ENCODE results near the gene NOP10. TPM values are rescaled to one million over a fixed set of nuclear protein-coding genes. Genes with fewer than 3 reads are reported as not detected.
"Not testable (repeated sequence)": the region's sequence is repeated elsewhere in the genome, so short reads cannot be mapped to it uniquely, and the experiment has no call there.

The NOP10 gene
- total RNA-seq: 100 to 1,000 TPM; 193 to 207 TPM
- 197 TPM for polyA plus RNA-seq (2013, experiment 1 of 2)
- polyA plus RNA-seq (2013, experiment 2 of 2): 189 TPM
- long read RNA-seq, experiment 1, transcript NOP10-201 (2 exons, 554 nt): major isoform, 94 of 98 reads
- long read RNA-seq, experiment 1, partial matches to known transcripts: 1 of 98 reads
- long read RNA-seq, experiment 1, other reads (novel, unspliced or antisense): 3 of 98 reads
- long read RNA-seq, experiment 2, transcript NOP10-201 (2 exons, 554 nt): major isoform, 147 of 147 reads
- long read RNA-seq, experiment 2, partial matches to known transcripts: 0 of 147 reads
- long read RNA-seq, experiment 2, other reads (novel, unspliced or antisense): 0 of 147 reads
- long read RNA-seq, experiment 3, transcript NOP10-201 (2 exons, 554 nt): major isoform, 37 of 37 reads
- long read RNA-seq, experiment 3, partial matches to known transcripts: 0 of 37 reads
- long read RNA-seq, experiment 3, other reads (novel, unspliced or antisense): 0 of 37 reads
- long read RNA-seq, experiment 4, transcript NOP10-201 (2 exons, 554 nt): major isoform, 7 of 7 reads
- long read RNA-seq, experiment 4, partial matches to known transcripts: 0 of 7 reads
- long read RNA-seq, experiment 4, other reads (novel, unspliced or antisense): 0 of 7 reads

GRCh38 chr15:34342737-34343575 is at the start of gene NOP10, which contains the start of gene NUTM1:
NOP10 (minus strand) TSS chr15:34343136; CDS start chr15:34343073, 63 bp downstream.
NUTM1 (plus strand) TSS chr15:34343315; CDS start chr15:34343697, 382 bp downstream.
- no peaks in the 10 kb centered on the region for H3K9me3 Mint-ChIP-seq
- peaks cover 10% of the 10 kb centered on the region for H3K4me1 Mint-ChIP-seq
- Histone ChIP-seq H3K9me3 (ENCODE audit: control insufficient read depth, low read length) (no peaks in the 10 kb centered on the region), H3K4me1 (ENCODE audit: control insufficient read depth, insufficient read depth, low read length) (no peaks in the 10 kb centered on the region), H3K36me3 (ENCODE audit: control insufficient read depth, insufficient read depth, low read length) (peaks cover 30% of the 10 kb centered on the region), H3K27ac (ENCODE audit: low read depth, low read length) (peak within 1 kb of the TSS; percentile 82), H3K9ac (ENCODE audit: extremely low read depth, low read length, poor library complexity, severe bottlenecking) (peak within 1 kb of the TSS; percentile 88), H3K4me3 (ENCODE audit: low read length) (peak within 1 kb of the TSS; percentile 99), H3K27me3 (ENCODE audit: control insufficient read depth, insufficient read depth, low read length, poor library complexity, severe bottlenecking) (no peaks in the 10 kb centered on the region)
- peaks cover under 1% of the 10 kb centered on the region for H3K27me3 Mint-ChIP-seq (ENCODE audit: insufficient read depth)
- no peak within 1 kb of the TSS for H3K4me3 Mint-ChIP-seq
- peaks cover 28% of the 10 kb centered on the region for H3K36me3 Mint-ChIP-seq (ENCODE audit: low read depth)
- TF ChIP-seq, protein P1, sequence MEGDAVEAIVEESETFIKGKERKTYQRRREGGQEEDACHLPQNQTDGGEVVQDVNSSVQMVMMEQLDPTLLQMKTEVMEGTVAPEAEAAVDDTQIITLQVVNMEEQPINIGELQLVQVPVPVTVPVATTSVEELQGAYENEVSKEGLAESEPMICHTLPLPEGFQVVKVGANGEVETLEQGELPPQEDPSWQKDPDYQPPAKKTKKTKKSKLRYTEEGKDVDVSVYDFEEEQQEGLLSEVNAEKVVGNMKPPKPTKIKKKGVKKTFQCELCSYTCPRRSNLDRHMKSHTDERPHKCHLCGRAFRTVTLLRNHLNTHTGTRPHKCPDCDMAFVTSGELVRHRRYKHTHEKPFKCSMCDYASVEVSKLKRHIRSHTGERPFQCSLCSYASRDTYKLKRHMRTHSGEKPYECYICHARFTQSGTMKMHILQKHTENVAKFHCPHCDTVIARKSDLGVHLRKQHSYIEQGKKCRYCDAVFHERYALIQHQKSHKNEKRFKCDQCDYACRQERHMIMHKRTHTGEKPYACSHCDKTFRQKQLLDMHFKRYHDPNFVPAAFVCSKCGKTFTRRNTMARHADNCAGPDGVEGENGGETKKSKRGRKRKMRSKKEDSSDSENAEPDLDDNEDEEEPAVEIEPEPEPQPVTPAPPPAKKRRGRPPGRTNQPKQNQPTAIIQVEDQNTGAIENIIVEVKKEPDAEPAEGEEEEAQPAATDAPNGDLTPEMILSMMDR (conservative IDR thresholded peaks at IDR 0.05): peak; percentile 97
- peak; percentile 98 for DNase-seq
- WGBS, 2 experiments (ENCODE audit: insufficient coverage in 1 of 2, insufficient read length in 1 of 2): 1 to 2% methylated on average over 24 to 37 of the region's 38 CpGs
- H3K27ac Mint-ChIP-seq: peak within 1 kb of the TSS; percentile 81

- not testable (repeated sequence) for H3K27ac ChIP-seq (ENCODE audit: low read depth, low read length); H3K9me3 ChIP-seq (ENCODE audit: control insufficient read depth, low read length); H3K9me3 Mint-ChIP-seq; H3K9ac ChIP-seq (ENCODE audit: extremely low read depth, low read length, poor library complexity, severe bottlenecking); H3K27ac Mint-ChIP-seq; H3K36me3 Mint-ChIP-seq (ENCODE audit: low read depth); H3K27me3 ChIP-seq (ENCODE audit: control insufficient read depth, insufficient read depth, low read length, poor library complexity, severe bottlenecking); H3K36me3 ChIP-seq (ENCODE audit: control insufficient read depth, insufficient read depth, low read length); DNase-seq; H3K4me3 ChIP-seq (ENCODE audit: low read length); H3K4me1 Mint-ChIP-seq; H3K4me1 ChIP-seq (ENCODE audit: control insufficient read depth, insufficient read depth, low read length); H3K27me3 Mint-ChIP-seq (ENCODE audit: insufficient read depth); H3K4me3 Mint-ChIP-seq
- WGBS, 2 experiments (ENCODE audit: insufficient coverage in 1 of 2, insufficient read length in 1 of 2): no CpG with 5 or more reads among the region's 16 CpGs
Measured at GRCh38 chr15:34389594-34390086, 46.7 kb upstream of the NOP10 start.

GRCh38 chr15:34381829-34382521 is 39.0 kb upstream of the NOP10 start:
- not testable (repeated sequence) for H3K4me3 ChIP-seq (ENCODE audit: low read length); H3K9me3 Mint-ChIP-seq; H3K27me3 Mint-ChIP-seq (ENCODE audit: insufficient read depth); H3K27ac ChIP-seq (ENCODE audit: low read depth, low read length); H3K36me3 ChIP-seq (ENCODE audit: control insufficient read depth, insufficient read depth, low read length); H3K4me1 Mint-ChIP-seq; H3K4me1 ChIP-seq (ENCODE audit: control insufficient read depth, insufficient read depth, low read length); H3K9me3 ChIP-seq (ENCODE audit: control insufficient read depth, low read length); H3K27ac Mint-ChIP-seq; H3K4me3 Mint-ChIP-seq; H3K36me3 Mint-ChIP-seq (ENCODE audit: low read depth); H3K27me3 ChIP-seq (ENCODE audit: control insufficient read depth, insufficient read depth, low read length, poor library complexity, severe bottlenecking); DNase-seq; H3K9ac ChIP-seq (ENCODE audit: extremely low read depth, low read length, poor library complexity, severe bottlenecking)
- no CpG with 5 or more reads among the region's 19 CpGs for WGBS, 2 experiments (ENCODE audit: insufficient coverage in 1 of 2, insufficient read length in 1 of 2)

DNA sequence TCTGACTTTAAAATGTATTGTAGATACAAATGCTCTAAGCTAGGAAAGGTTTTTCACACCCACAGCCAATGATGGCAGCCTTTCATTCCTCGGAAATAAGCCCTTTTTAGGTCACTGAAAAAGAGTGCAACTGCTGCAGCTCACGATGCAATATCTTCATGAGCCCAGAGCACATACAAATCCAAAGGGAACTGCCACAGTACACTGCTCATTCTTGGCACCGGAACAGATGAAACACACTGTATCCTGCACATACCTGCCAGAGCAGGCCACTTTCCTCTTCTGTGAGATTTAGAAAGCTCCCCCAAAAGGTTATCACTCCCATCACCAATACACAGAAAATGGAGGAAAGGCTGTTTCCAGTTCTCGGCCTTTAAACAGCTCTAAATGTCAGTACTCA is 37.6 kb upstream of the NOP10 start:
- 95 to 100% methylated on average over 2 to 3 of the region's 4 CpGs for WGBS, 2 experiments (ENCODE audit: insufficient coverage in 1 of 2, insufficient read length in 1 of 2)
- not testable (repeated sequence) for H3K27me3 Mint-ChIP-seq (ENCODE audit: insufficient read depth); H3K36me3 ChIP-seq (ENCODE audit: control insufficient read depth, insufficient read depth, low read length); H3K9ac ChIP-seq (ENCODE audit: extremely low read depth, low read length, poor library complexity, severe bottlenecking); H3K9me3 ChIP-seq (ENCODE audit: control insufficient read depth, low read length); H3K27ac ChIP-seq (ENCODE audit: low read depth, low read length); H3K27ac Mint-ChIP-seq; H3K4me3 Mint-ChIP-seq; H3K4me3 ChIP-seq (ENCODE audit: low read length); H3K4me1 ChIP-seq (ENCODE audit: control insufficient read depth, insufficient read depth, low read length); H3K36me3 Mint-ChIP-seq (ENCODE audit: low read depth); H3K4me1 Mint-ChIP-seq; DNase-seq; H3K9me3 Mint-ChIP-seq; H3K27me3 ChIP-seq (ENCODE audit: control insufficient read depth, insufficient read depth, low read length, poor library complexity, severe bottlenecking)

All from endodermal cell (in vitro differentiated cells).